Suprapubic skin (tissue), 4 donors: ENCODE measurements around the gene LILRB1. TPM values are rescaled to one million over a fixed set of nuclear protein-coding genes. Genes with fewer than 3 reads are reported as not detected.

Experiments
- DNase-seq, 2 donors: peaks; one replicate each; pipeline ENCODE4 v3.0.0-alpha.2; 2019; ENCODE audit warnings: low spot score in 2 of 2
- H3K27ac ChIP-seq: fragments of 200-600 bp; sonication (generic); one replicate; pipeline ENCODE4 v1.5.1; 2019
- H3K27me3 ChIP-seq: fragments of 200-600 bp; sonication (generic); one replicate; pipeline ENCODE4 v1.5.1; 2019
- H3K36me3 ChIP-seq: fragments of 200-600 bp; sonication (generic); one replicate; pipeline ENCODE4 v1.5.1; 2019
- H3K4me1 ChIP-seq: fragments of 200-600 bp; sonication (generic); one replicate; pipeline ENCODE4 v1.5.1; 2019
- H3K4me3 ChIP-seq: fragments of 200-600 bp; sonication (generic); one replicate; pipeline ENCODE4 v1.5.1; 2019; ENCODE audit warnings: mild to moderate bottlenecking
- H3K9me3 ChIP-seq: fragments of 200-600 bp; sonication (generic); one replicate; pipeline ENCODE4 v1.5.1; 2019
- EP300 ChIP-seq: sonication (generic); formaldehyde crosslinking; IDR thresholded peaks from one replicate; pipeline ENCODE4 v1.6.1; 2017; ENCODE audit warnings: antibody characterized with exemption
- POLR2A ChIP-seq, 2 donors: fragments of 450-650 bp; IDR thresholded peaks; one replicate each; pipeline ENCODE4 v1.6.1; 2017; ENCODE audit warnings: antibody characterized with exemption in 2 of 2, mild to moderate bottlenecking in 2 of 2, moderate library complexity in 2 of 2
- POLR2AphosphoS5 ChIP-seq, 3 donors: sonication (generic); formaldehyde crosslinking; IDR thresholded peaks; one replicate each; pipeline ENCODE4 v1.6.1; 2017; ENCODE audit warnings: antibody characterized with exemption in 3 of 3
- WGBS: methylation state at CpG from one replicate; pipeline ENCODE4 v1.1.5; 2018; 5-methylcytosine and 5-hydroxymethylcytosine counted together
- total RNA-seq, 4 donors: library from RNA; depleted of rRNA; stranded (reverse); fragments of >200 nt; gene quantifications; one replicate each; pipeline ENCODE4 v1.1.0, GENCODE V29; 2016
- TF ChIP-seq, protein P1 (sequence below), 2 donors: fragments of 200-600 bp in 1 of 2; fragments of 450-650 bp in 1 of 2; sonication (generic) in 1 of 2; IDR thresholded peaks; one replicate each; pipeline ENCODE4 v1.5.1; 2016 to 2019; ENCODE audit warnings: antibody characterized with exemption in 2 of 2, mild to moderate bottlenecking in 1 of 2, moderate library complexity in 1 of 2

Gene LILRB1
- total RNA-seq, 4 donors from 2014 or later: not detected

DNA sequence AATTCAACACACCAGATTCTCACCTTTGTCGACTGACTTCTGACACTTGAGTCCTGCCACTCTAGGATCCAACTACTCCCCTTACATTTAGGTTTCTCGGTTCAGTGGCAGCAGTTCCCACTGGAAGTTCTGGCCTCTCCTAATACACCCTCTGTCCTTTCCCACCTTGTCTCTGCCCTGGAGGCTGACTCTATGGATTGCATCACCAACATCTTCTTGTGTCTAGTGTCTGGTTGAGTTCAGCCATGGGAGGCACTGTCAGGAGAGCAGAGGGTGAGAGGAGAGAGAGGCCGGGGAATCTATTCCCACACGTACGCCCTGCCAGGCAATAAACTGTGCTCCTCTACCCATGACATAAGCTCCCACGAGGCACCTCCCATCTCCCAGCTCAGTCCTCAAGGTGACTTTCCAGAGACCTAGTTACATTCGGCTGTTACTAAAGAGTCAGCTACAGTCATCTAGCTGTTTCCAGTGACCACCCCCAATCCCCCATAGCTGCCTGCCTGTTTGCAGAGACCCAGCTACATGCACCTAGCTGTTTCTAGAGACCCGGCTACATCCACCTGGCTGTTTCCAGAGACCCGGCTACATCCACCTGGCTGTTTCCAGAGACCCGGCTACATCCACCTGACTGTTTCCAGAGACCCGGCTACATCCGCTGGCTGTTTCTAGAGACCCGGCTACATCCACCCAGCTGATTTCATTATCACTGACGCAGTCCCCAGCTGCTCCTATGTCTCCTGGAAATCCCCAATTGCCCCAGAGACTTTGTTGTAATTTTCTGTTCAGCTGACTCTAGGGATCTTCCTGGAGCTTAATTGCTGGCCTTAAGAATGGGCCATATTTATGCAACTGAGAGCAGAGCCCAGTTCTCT lies 24.4 kb downstream of the LILRB1 start:
- DNase-seq: no peak
- 70% methylated on average over 14 of the region's 14 CpGs for WGBS
- no peaks in the 10 kb centered on the region for H3K36me3 ChIP-seq
- H3K27me3 ChIP-seq: peaks cover 10% of the 10 kb centered on the region
- no peak overlapping the region for H3K4me3 ChIP-seq
- no peak for TF ChIP-seq EP300
- TF ChIP-seq POLR2A (IDR thresholded peaks at IDR 0.05): no peak
- no peak for TF ChIP-seq POLR2AphosphoS5 (IDR thresholded peaks at IDR 0.05)
- TF ChIP-seq, protein P1, sequence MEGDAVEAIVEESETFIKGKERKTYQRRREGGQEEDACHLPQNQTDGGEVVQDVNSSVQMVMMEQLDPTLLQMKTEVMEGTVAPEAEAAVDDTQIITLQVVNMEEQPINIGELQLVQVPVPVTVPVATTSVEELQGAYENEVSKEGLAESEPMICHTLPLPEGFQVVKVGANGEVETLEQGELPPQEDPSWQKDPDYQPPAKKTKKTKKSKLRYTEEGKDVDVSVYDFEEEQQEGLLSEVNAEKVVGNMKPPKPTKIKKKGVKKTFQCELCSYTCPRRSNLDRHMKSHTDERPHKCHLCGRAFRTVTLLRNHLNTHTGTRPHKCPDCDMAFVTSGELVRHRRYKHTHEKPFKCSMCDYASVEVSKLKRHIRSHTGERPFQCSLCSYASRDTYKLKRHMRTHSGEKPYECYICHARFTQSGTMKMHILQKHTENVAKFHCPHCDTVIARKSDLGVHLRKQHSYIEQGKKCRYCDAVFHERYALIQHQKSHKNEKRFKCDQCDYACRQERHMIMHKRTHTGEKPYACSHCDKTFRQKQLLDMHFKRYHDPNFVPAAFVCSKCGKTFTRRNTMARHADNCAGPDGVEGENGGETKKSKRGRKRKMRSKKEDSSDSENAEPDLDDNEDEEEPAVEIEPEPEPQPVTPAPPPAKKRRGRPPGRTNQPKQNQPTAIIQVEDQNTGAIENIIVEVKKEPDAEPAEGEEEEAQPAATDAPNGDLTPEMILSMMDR (IDR thresholded peaks at IDR 0.05): no peak
- no peaks in the 10 kb centered on the region for H3K4me1 ChIP-seq
- H3K9me3 ChIP-seq: no peaks in the 10 kb centered on the region
- no peak overlapping the region for H3K27ac ChIP-seq

DNA sequence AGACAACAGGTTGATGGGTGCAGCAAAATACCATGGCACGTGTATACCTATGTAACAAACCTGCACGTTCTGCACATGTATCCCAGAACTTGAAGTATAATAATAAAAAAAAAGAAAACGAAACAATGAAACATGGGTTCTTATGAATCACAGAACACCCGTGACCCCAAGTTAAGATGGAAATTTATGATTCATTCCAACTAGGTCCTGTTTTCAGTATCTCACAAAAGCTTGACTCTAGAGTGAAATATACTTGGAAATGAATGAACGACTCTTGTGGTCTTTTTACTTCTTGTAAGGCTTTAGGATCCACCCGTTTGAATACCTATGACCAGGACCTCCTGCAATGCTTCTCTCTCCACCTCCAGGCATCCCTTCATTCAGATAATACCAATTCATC lies 29.0 kb downstream of the LILRB1 start:
- Histone ChIP-seq H3K9me3 (no peaks in the 10 kb centered on the region), H3K27ac (no peak overlapping the region), H3K4me3 (no peak overlapping the region), H3K4me1 (no peaks in the 10 kb centered on the region), H3K36me3 (no peaks in the 10 kb centered on the region), H3K27me3 (peaks cover 5% of the 10 kb centered on the region)
- TF ChIP-seq POLR2A (IDR thresholded peaks at IDR 0.05): no peak
- no peak for TF ChIP-seq EP300
- TF ChIP-seq, protein P1 (IDR thresholded peaks at IDR 0.05): no peak
- no peak for TF ChIP-seq POLR2AphosphoS5 (IDR thresholded peaks at IDR 0.05)
- 84% methylated on average over 6 of the region's 6 CpGs for WGBS
- DNase-seq: no peak

DNA sequence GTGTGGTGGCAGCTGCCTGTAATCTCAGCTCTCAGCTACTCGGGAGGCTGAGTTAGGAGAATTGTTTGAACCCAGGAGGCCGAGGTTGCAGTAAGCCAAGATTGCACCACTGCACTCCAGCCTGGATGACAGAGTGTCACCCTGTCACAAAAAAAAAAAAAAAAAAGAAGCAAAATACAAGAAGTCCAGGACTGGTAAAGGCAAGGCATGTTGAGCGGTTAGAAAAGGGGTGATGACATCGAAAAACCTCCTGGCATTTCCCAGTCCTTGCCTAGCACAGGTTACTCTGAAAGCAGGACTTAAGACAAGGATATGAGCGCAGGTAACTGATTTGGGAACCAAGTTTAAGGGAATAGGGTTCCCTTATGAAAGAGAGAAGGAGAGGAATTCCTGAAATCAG lies 30.0 kb downstream of the LILRB1 start:
- H3K27ac ChIP-seq: no peak overlapping the region
- DNase-seq: no peak
- TF ChIP-seq POLR2A (IDR thresholded peaks at IDR 0.05) (no peak), EP300 (no peak), POLR2AphosphoS5 (IDR thresholded peaks at IDR 0.05) (no peak)
- TF ChIP-seq, protein P1 (IDR thresholded peaks at IDR 0.05): no peak

DNA sequence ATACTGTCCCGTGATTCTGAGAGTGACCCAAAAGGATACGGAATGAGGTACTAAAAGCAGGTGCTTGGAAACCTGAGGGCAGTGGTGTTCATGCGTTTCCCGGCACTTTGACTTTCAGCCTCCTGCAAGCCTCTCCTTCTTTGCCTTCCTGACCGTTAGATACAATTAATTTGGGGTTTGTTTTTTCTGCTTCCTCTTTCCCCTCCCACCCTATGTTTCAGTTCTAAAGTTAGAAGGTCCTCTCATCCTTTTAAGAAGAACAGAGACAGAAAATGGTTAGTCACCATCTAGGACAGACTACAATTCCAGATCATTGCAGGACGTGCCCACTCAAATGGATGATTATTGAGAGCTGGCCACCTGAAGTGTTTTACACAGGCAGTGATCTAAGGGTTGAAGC lies 30.7 kb downstream of the LILRB1 start:
- Histone ChIP-seq H3K27me3 (peaks cover 8% of the 10 kb centered on the region), H3K4me3 (no peak overlapping the region), H3K27ac (no peak overlapping the region), H3K9me3 (no peaks in the 10 kb centered on the region), H3K4me1 (no peaks in the 10 kb centered on the region), H3K36me3 (no peaks in the 10 kb centered on the region)
- no peak for DNase-seq
- TF ChIP-seq, protein P1 (IDR thresholded peaks at IDR 0.05): no peak
- no peak for TF ChIP-seq EP300
- no peak for TF ChIP-seq POLR2A (IDR thresholded peaks at IDR 0.05)
- no peak for TF ChIP-seq POLR2AphosphoS5 (IDR thresholded peaks at IDR 0.05)
- 81% methylated on average over 6 of the region's 6 CpGs for WGBS

More for the DNA sequence above, 30.0 kb downstream of the LILRB1 start:
- peaks cover 8% of the 10 kb centered on the region for H3K27me3 ChIP-seq
- no peaks in the 10 kb centered on the region for H3K9me3 ChIP-seq
- WGBS: 91% methylated on average over 5 of the region's 5 CpGs
- H3K4me3 ChIP-seq: no peak overlapping the region
- H3K4me1 ChIP-seq: no peaks in the 10 kb centered on the region
- H3K36me3 ChIP-seq: no peaks in the 10 kb centered on the region

DNA sequence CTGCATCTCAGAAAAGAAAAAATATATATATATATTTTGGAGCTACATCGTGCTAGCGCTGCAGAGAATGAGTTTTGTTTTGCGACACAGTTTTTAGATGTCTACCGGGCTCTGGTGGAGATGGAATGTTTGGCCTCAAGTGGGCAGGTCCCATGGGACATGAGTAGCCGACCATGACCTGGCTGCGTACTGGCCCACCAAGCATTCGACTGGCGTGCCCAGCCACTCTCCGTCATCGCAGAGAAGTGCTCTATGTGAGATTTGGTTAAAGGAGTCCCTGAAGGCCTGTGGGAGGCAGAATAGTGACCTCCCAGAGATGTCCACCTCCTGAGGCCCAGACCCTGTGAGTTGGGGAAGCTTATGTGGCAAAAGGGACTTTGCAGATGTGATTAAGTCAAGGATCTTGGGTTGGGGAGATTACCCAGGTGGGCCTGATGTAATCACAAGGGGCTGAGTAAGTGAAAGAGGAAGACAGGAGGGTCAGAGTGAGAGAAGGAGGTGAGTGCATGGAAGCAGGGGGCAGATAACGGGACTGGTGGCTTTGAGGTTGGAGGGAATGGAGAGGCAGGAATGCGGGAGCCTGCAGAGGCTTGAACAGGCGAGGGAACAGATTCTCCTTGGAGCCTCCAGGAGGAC lies 31.7 kb downstream of the LILRB1 start:
- DNase-seq: no peak
- TF ChIP-seq POLR2AphosphoS5 (IDR thresholded peaks at IDR 0.05) (no peak), POLR2A (IDR thresholded peaks at IDR 0.05) (no peak), EP300 (no peak)
- TF ChIP-seq, protein P1 (IDR thresholded peaks at IDR 0.05): no peak
- Histone ChIP-seq H3K9me3 (no peaks in the 10 kb centered on the region), H3K27me3 (peaks cover 8% of the 10 kb centered on the region), H3K36me3 (no peaks in the 10 kb centered on the region), H3K27ac (no peak overlapping the region), H3K4me1 (no peaks in the 10 kb centered on the region), H3K4me3 (no peak overlapping the region)
- WGBS: 80% methylated on average over 13 of the region's 13 CpGs
